HCT116 (cell line): ENCODE data around the gene NDUFS7.

Experiments used
- CEBPB ChIP-seq: IDR thresholded peaks from 2 replicates; pipeline ENCODE4 v1.6.1; 2012; ENCODE audit warnings: low read depth
- CTCF ChIP-seq, 3 experiments: fragments of 200-600 bp in 1 of 3; sonication (generic) in 1 of 3; IDR thresholded peaks in 2 of 3; conservative IDR thresholded peaks in 1 of 3; 2 replicates each; pipeline ENCODE4 v1.5.1; 2012 to 2017; ENCODE audit warnings: low read depth in 2 of 3, low read length in 2 of 3, antibody characterized with exemption in 1 of 3, borderline replicate concordance in 1 of 3, control low read depth in 1 of 3, mild to moderate bottlenecking in 1 of 3, mixed read lengths in 1 of 3, mixed run types in 1 of 3, moderate library complexity in 1 of 3; ENCODE audit not compliant: insufficient read depth in 1 of 3
- MAX ChIP-seq: IDR thresholded peaks from 2 replicates; pipeline ENCODE4 v1.6.1; 2012
- POLR2A ChIP-seq: IDR thresholded peaks from 2 replicates; pipeline ENCODE4 v1.7.0; 2011; ENCODE audit warnings: borderline replicate concordance; ENCODE audit not compliant: insufficient read depth, insufficient read length; ENCODE audit errors: extremely low read depth
- REST ChIP-seq: IDR thresholded peaks from 2 replicates; pipeline ENCODE4 v1.6.1; 2012; ENCODE audit warnings: low read depth

GRCh38 chr19:1394252-1395193, 10.8 kb downstream of the NDUFS7 start:
- TF ChIP-seq CEBPB (no peak), CTCF (IDR thresholded peaks at IDR 0.05 in 2 of 3, conservative IDR thresholded peaks at IDR 0.05 in 1 of 3; ENCODE audit: borderline replicate concordance in 1 of 3, insufficient read depth in 1 of 3, low read depth in 2 of 3, low read length in 2 of 3) (no peak), POLR2A (no peak), MAX (no peak), REST (no peak)
